Subcutaneous abdominal adipose tissue (tissue), 5 donors: ENCODE results near the gene BSG.
A peak's percentile ranks its signal among the peaks of the same experiment; 100 is the strongest.

ENCODE experiments used
- H3K27ac ChIP-seq: one replicate; pipeline ENCODE4 v1.7.0; 2013; ENCODE audit warnings: low read depth, mild to moderate bottlenecking, inconsistent platforms, low read length, moderate library complexity
- H3K27me3 ChIP-seq, 5 donors: one replicate each; pipeline ENCODE4 v1.7.0; 2013; ENCODE audit warnings: low read length in 5 of 5, inconsistent platforms in 1 of 5; ENCODE audit not compliant: control insufficient read depth in 5 of 5, insufficient read depth in 4 of 5
- H3K36me3 ChIP-seq, 5 donors: one replicate each; pipeline ENCODE4 v1.7.0; 2013; ENCODE audit warnings: low read length in 5 of 5; ENCODE audit not compliant: control insufficient read depth in 5 of 5, insufficient read depth in 5 of 5
- H3K4me1 ChIP-seq, 5 donors: one replicate each; pipeline ENCODE4 v1.7.0; 2013; ENCODE audit warnings: low read length in 5 of 5, mild to moderate bottlenecking in 3 of 5, moderate library complexity in 1 of 5; ENCODE audit not compliant: control insufficient read depth in 5 of 5, insufficient read depth in 5 of 5
- H3K4me3 ChIP-seq, 5 donors: one replicate each; pipeline ENCODE4 v1.7.0; 2013; ENCODE audit warnings: low read length in 5 of 5, low read depth in 1 of 5
- H3K9ac ChIP-seq, 5 donors: one replicate each; pipeline ENCODE4 v1.7.0; 2013; ENCODE audit warnings: low read length in 5 of 5, mild to moderate bottlenecking in 4 of 5, moderate library complexity in 3 of 5
- H3K9me3 ChIP-seq, 5 donors: one replicate each; pipeline ENCODE4 v1.7.0; 2013; ENCODE audit warnings: low read length in 5 of 5; ENCODE audit not compliant: control insufficient read depth in 5 of 5
- donor health status: healthy.
- donor health status: healthy.
- donor health status: healthy.
- donor health status: healthy.
- donor health status: healthy.

The BSG gene

DNA sequence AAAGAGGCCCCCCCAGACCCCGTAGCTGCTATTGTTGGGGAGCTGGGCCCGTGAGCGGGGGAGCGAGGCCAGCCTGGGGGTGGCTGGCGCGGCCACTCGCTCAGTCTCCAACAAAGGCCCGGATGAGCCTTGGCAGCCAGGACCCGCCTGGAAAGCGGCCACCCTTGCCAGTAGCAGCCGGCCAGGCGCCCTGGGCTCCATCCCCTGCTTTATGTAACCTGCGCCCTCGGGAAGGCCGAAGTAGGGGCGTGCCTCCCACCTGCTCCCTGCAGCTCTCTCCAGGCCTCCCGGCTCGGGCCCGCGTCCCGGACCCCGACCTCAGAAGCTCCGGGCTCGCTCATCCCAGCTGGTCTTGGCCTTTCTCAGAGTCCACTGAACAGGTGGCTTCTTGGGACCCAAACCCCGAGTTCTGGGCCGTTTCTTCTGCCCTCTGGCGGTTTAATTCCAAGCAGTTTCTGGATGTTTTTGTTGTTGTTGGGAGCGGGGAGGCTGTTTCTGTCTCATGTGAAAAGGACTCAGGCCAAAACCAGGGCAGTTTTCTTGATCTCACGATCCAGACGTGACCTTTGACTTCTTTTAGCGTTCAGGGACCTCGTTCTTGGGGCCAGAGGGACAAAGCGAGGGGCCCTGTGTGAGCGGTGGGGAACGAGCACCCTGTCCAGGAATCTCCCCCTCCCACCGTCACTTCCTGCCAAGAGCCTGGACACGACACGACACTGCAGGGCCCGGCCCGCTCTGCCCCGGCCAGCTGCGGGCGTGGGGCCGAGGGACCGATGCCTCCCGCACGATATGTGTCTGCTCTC lies 39.6 kb upstream of the BSG start:
- H3K9me3 ChIP-seq, result no peaks in the 10 kb centered on the region
- peak overlapping the region; percentile 76 to 91 (median 79) for H3K4me3 ChIP-seq
- H3K9ac ChIP-seq, result peak overlapping the region; percentile 84 to 96 (median 88)
- H3K27ac ChIP-seq, result peak overlapping the region; percentile 88
- no peaks in the 10 kb centered on the region for H3K27me3 ChIP-seq
- H3K4me1 ChIP-seq, result peaks cover 8 to 45% (median 33%) of the 10 kb centered on the region in 5 donors
- peaks cover 0 to 25% (median 25%) of the 10 kb centered on the region in 5 donors for H3K36me3 ChIP-seq

DNA sequence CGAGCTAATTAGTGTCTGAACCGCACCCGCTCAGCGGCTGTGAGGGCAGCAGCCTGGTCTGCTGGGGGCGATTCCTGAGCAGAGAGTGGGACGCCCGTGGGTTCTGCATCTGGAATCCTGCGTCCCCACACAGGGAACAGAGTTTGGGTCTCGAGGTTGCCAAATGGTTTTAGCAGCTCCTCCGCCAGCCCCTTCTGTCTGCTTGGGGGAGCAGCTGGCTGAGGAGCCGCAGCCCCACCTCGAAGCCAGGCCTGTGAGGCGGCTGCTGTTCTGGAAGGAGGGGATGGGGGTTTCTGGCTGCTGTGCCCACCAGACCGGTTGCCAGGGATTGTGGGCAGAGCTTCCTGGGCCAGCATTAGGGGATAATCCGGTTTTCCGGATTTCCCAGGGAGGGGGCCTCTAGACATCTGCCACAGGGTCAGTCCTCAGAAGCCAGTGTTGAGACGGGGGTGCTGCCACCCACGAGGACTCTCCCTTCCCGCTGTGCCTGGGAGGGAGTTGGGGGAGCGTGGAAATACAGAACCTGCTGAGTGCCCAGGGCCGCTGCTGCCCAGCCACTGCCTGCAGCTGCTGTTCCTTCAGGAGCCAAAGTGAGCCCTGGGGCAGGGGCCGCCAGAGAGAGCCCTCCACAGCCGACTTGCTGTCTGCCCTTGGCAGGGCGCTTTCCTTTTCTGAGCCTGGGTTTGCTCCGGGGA lies 38.9 kb upstream of the BSG start:
- Histone ChIP-seq H3K4me3 (peak overlapping the region; percentile 76 to 91 (median 79)), H3K27me3 (no peaks in the 10 kb centered on the region), H3K27ac (peak overlapping the region; percentile 88), H3K9ac (peak overlapping the region; percentile 84 to 96 (median 88)), H3K36me3 (peaks cover 0 to 33% (median 32%) of the 10 kb centered on the region in 5 donors), H3K4me1 (peaks cover 8 to 45% (median 33%) of the 10 kb centered on the region in 5 donors), H3K9me3 (no peaks in the 10 kb centered on the region)

DNA sequence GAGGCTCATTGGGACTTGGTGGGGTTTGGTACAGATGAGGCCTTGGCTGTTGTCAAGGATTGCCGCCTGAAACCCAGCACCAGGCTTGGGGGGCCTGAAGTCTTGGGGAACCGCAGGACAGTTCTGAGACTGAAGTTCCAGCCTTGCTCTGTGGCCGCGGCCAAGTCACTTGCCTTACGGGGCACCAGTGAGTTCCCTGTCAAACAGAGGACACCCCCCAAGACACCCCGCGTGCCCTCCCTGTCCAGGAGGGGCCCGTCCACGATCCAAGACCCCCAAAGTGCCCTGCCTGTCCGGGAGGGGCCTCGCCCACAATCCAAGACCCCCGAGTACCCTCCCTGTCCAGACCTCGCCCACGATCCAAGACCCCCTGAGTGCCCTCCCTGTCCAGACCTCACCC lies 38.3 kb upstream of the BSG start:
- H3K9ac ChIP-seq, result peak overlapping the region; percentile 84 to 96 (median 88)
- no peaks in the 10 kb centered on the region for H3K27me3 ChIP-seq
- peaks cover 8 to 45% (median 33%) of the 10 kb centered on the region in 5 donors for H3K4me1 ChIP-seq
- peak overlapping the region; percentile 88 for H3K27ac ChIP-seq
- no peaks in the 10 kb centered on the region for H3K9me3 ChIP-seq
- peak overlapping the region in 4 of 5 donors; percentile 76 to 91 (median 82) for H3K4me3 ChIP-seq
- H3K36me3 ChIP-seq, result peaks cover 0 to 38% (median 38%) of the 10 kb centered on the region in 5 donors

DNA sequence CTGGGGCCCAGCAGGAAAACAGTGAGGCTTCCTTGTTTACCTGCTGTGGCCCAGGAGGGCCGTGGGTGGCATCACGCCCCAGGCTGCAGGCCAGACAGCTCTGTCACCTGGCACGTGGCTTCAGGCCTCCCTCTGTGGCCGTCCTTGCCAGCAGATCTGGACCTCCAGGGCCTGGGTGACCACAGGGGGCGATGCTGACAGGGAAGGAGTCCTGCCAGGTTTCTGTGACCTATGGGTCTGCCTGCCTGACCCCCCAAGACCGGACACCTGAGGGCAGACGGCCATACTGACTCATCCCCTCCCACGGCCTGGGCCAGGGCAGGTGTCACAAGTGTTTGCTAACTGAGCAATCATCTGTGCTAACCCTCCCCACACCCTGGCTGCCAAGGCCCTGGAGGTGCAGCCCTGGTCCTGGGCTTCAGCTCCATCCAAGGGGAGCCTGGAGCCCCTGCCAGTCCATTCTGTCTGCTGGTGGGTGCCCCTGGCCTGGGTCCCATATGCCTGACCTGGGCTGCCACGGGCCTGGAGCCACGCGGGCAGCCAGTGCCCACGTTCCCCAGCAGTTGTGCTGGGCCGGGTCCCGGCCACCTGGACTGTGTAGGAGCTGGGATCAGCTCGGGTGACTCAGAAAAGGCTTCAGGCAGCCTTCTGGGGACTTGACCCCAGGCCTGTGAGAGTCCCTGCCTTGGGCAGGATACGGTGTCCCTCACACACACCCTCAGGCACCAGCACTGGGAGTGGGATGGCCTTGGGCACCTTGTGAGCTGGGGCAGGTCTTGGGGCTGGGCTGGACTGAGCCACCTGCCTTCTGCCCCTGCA lies 37.2 kb upstream of the BSG start:
- H3K9me3 ChIP-seq, result no peaks in the 10 kb centered on the region
- peaks cover 0 to 45% (median 44%) of the 10 kb centered on the region in 5 donors for H3K36me3 ChIP-seq
- H3K4me3 ChIP-seq, result no peak overlapping the region
- peaks cover 8 to 45% (median 33%) of the 10 kb centered on the region in 5 donors for H3K4me1 ChIP-seq
- peak overlapping the region in 2 of 5 donors; percentile 41 to 59 for H3K9ac ChIP-seq
- no peak overlapping the region for H3K27ac ChIP-seq
- no peaks in the 10 kb centered on the region for H3K27me3 ChIP-seq

DNA sequence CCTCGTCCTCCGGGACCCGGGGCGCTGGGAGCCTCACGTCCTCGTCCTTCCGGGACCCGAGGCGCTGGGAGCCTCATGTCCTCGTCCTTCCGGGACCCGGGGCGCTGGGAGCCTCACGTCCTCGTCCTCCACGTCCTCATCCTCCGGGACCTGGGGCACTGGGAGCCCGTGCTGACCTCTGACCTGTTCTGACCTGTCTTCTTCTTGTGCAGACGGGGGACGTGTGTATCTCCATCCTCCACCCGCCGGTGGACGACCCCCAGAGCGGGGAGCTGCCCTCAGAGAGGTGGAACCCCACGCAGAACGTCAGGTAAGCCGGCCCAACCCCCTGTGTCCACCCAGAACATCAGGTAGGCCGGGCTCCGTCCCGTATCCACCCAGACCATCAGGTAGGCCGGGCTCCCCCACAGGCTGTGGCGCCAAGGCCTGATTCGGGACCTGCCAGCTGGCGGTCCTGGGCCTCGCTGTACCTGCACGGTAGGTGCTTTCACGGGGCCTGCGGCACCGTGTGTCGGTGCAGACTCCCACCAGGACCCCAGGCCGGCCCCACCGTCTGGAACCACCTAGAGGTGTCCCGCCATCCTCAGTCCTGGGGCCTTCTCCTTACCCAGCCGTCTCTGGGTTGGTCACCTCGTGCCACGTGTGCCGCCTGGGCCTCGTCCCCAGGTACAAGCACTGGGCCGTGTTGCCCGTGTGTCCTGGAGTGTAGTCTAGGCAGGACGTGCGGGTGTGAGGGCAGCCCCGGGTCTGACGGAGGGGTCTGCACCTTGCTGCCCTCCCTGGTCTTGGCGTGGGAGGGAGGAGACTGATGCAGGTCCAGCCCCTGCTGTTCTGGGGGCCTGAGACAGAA lies 36.1 kb upstream of the BSG start:
- Histone ChIP-seq H3K9me3 (no peaks in the 10 kb centered on the region), H3K4me1 (peaks cover 8 to 37% (median 26%) of the 10 kb centered on the region in 5 donors), H3K4me3 (no peak overlapping the region), H3K9ac (no peak overlapping the region), H3K27ac (no peak overlapping the region), H3K36me3 (peaks cover 0 to 52% (median 49%) of the 10 kb centered on the region in 5 donors), H3K27me3 (no peaks in the 10 kb centered on the region)

DNA sequence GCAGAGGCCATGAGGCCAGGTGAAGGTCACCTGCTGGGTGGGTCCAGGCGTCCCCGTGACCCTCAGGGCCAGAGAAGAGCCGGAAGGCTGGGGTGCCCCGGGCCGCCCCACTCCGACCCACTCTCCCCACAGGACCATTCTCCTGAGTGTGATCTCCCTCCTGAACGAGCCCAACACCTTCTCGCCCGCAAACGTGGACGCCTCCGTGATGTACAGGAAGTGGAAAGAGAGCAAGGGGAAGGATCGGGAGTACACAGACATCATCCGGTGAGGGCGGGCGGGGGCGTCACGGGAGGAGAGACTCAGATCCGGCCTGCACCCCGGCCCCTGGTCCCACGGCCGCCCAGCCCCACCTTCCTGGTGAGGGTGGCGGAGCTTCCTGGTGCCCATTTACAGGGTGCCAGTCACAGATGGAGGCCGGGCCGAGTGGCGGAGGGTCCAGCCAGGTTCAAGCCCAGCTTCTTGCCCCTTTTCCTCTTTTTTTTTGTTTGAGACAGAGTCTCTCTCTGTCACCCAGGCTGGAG lies 35.5 kb upstream of the BSG start:
- Histone ChIP-seq H3K27ac (no peak overlapping the region), H3K4me1 (peaks cover 8 to 36% (median 26%) of the 10 kb centered on the region in 5 donors), H3K4me3 (no peak overlapping the region), H3K9ac (no peak overlapping the region), H3K36me3 (peaks cover 0 to 58% (median 56%) of the 10 kb centered on the region in 5 donors), H3K9me3 (no peaks in the 10 kb centered on the region), H3K27me3 (no peaks in the 10 kb centered on the region)

DNA sequence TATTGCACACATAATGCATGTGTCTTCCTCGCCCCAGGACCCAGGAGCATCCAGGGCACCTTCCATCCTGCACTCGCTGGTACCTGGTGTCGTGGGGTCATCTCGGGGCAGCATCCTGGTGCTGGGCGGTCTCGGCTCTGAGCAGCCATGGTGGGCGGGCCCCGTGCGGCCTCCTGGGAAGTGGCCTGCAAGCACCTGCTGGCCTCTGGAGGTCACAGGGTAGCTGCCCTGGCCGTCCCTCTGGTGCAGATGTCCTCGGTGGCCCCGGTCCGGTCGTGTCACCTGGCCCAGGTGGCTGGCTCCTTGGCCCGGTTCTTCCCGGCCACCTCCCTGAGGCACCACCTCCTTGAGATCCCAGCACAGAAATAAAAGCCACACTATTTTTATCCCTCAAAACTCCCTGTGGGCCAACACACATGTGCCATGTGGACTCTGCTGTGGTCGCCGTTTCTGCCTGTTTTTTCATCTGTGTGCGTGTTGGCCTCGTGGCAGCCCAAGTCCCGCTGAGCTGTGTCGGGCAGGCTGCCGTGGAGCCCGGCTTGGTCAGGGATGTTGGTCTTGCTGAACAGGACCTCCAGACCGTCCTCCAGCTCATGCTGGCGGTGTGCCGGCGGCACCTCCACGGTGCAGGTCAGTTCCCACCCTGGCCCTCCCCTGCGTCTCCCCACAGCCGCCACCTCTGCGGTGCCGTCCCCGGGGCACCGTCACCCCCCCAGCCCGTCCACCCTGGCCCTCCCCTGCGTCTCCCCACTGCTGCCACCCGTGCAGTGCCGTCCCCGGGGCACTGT lies 33.6 kb upstream of the BSG start:
- Histone ChIP-seq H3K4me3 (no peak overlapping the region), H3K9ac (no peak overlapping the region), H3K27ac (no peak overlapping the region), H3K9me3 (no peaks in the 10 kb centered on the region), H3K27me3 (no peaks in the 10 kb centered on the region), H3K36me3 (peaks cover 0 to 66% (median 65%) of the 10 kb centered on the region in 5 donors), H3K4me1 (peaks cover 2 to 17% (median 13%) of the 10 kb centered on the region in 5 donors)

DNA sequence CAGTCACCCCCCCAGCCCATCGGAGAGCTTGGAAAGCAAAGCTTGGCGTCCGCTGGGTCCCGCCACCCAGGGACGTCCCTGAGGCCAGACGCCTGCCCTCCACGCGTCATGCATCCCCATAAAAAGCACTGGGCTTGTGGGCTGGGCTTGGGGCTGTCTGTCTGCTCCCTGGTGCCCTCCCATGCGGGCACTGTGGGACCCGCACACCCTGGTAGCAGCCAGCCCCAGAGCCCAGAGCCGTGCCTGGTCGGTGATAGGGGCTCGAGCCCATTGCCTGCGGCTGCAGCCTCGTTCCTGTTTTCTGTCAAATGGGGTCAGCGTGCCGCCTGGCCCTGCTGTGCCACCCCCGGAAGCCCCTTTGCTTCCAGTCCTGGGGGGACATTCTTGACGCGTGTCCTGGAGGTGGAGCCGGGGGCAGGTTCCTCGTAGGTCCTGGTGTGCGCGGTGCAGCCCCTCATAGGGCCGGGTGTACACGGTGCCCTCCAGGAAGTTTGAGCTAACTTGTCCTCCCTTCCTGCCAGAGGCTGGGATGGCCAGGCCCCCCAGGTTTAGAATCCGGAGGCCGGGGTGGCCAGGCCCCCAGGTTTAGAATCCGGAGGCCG lies 32.9 kb upstream of the BSG start:
- Histone ChIP-seq H3K9ac (no peak overlapping the region), H3K27me3 (peaks cover 0 to 2% (median 0%) of the 10 kb centered on the region in 5 donors)

More for the DNA sequence above, 32.9 kb upstream of the BSG start:
- no peak overlapping the region for H3K4me3 ChIP-seq
- H3K4me1 ChIP-seq, result peaks cover 0 to 13% (median 10%) of the 10 kb centered on the region in 5 donors
- H3K27ac ChIP-seq, result no peak overlapping the region
- peaks cover 0 to 66% (median 65%) of the 10 kb centered on the region in 5 donors for H3K36me3 ChIP-seq
- no peaks in the 10 kb centered on the region for H3K9me3 ChIP-seq
